Tibial nerve (tissue), 4 donors: ENCODE measurements around the gene SEMA6A. TPM values are rescaled to one million over a fixed set of nuclear protein-coding genes. Genes with fewer than 3 reads are reported as not detected.

Source experiments
- DNase-seq, 2 donors: peaks; one replicate each; pipeline ENCODE4 v3.0.0-alpha.2; 2019; ENCODE audit warnings: low spot score in 2 of 2
- H3K27ac ChIP-seq, 4 donors: fragments of 200-600 bp; sonication (generic) in 3 of 4; one replicate each; pipeline ENCODE4 v1.5.1; 2017 to 2019; ENCODE audit warnings: mild to moderate bottlenecking in 1 of 4
- H3K27me3 ChIP-seq, 2 donors: fragments of 200-600 bp; sonication (generic) in 1 of 2; one replicate each; pipeline versions ENCODE4 v1.5.1 to v1.6.0; 2017 to 2019
- H3K36me3 ChIP-seq, 3 donors: fragments of 200-600 bp; sonication (generic); one replicate each; pipeline ENCODE4 v1.5.1; 2018 to 2019
- H3K4me1 ChIP-seq, 4 donors: fragments of 200-600 bp; sonication (generic) in 3 of 4; one replicate each; pipeline ENCODE4 v1.5.1; 2017 to 2019
- H3K4me3 ChIP-seq, 4 donors: fragments of 200-600 bp; sonication (generic) in 3 of 4; one replicate each; pipeline ENCODE4 v1.5.1; 2017 to 2019; ENCODE audit warnings: mild to moderate bottlenecking in 1 of 4, moderate library complexity in 1 of 4
- H3K9me3 ChIP-seq, 4 donors: fragments of 200-600 bp; sonication (generic) in 3 of 4; one replicate each; pipeline ENCODE4 v1.5.1; 2017 to 2019
- CTCF ChIP-seq, 5 experiments: fragments of 200-600 bp in 3 of 5; fragments of 450-650 bp in 2 of 5; sonication (generic) in 3 of 5; IDR thresholded peaks; one replicate each; pipeline ENCODE4 v1.5.1; 2016 to 2019; ENCODE audit warnings: antibody characterized with exemption in 5 of 5, mild to moderate bottlenecking in 3 of 5, moderate library complexity in 2 of 5
- EP300 ChIP-seq, 2 donors: sonication (generic); formaldehyde crosslinking; IDR thresholded peaks; one replicate each; pipeline ENCODE4 v1.6.1; 2017; ENCODE audit warnings: antibody characterized with exemption in 2 of 2, mild to moderate bottlenecking in 1 of 2
- POLR2A ChIP-seq, 2 donors: fragments of 450-650 bp; IDR thresholded peaks; one replicate each; pipeline ENCODE4 v1.6.1; 2017; ENCODE audit warnings: antibody characterized with exemption in 2 of 2, mild to moderate bottlenecking in 2 of 2, moderate library complexity in 2 of 2
- WGBS, 2 donors: methylation state at CpG; one replicate each; pipeline ENCODE4 v1.1.5; 2018; 5-methylcytosine and 5-hydroxymethylcytosine counted together
- total RNA-seq, 4 donors: library from RNA; depleted of rRNA; stranded (reverse); fragments of >200 nt; gene quantifications; one replicate each; pipeline ENCODE4 v1.1.0, GENCODE V29; 2016

The SEMA6A gene
- total RNA-seq, 4 donors from 2014 or later: 13.6 to 25.1 (median 21.4) TPM

- H3K27ac ChIP-seq: no peak overlapping the region
- no peak for DNase-seq
- 88 to 91% methylated on average over 5 of the region's 5 CpGs for WGBS, 2 donors
- H3K9me3 ChIP-seq: no peaks in the 10 kb centered on the region
- H3K27me3 ChIP-seq: no peaks in the 10 kb centered on the region
- H3K4me3 ChIP-seq: no peak overlapping the region
- peaks cover 0 to 9% (median 0%) of the 10 kb centered on the region in 3 donors for H3K36me3 ChIP-seq
- peaks cover 0 to 7% (median 4%) of the 10 kb centered on the region in 4 donors for H3K4me1 ChIP-seq
- TF ChIP-seq POLR2A (IDR thresholded peaks at IDR 0.05) (no peak), EP300 (IDR thresholded peaks at IDR 0.05) (no peak), CTCF (IDR thresholded peaks at IDR 0.05) (no peak)
Measured at GRCh38 chr5:116436674-116437350, 137.8 kb downstream of the SEMA6A start.

GRCh38 chr5:116428966-116429365 is 145.7 kb downstream of the SEMA6A start:
- DNase-seq: no peak
- Histone ChIP-seq H3K36me3 (peaks cover 0 to 3% (median 0%) of the 10 kb centered on the region in 3 donors), H3K27ac (no peak overlapping the region), H3K4me3 (no peak overlapping the region), H3K27me3 (no peaks in the 10 kb centered on the region), H3K9me3 (no peaks in the 10 kb centered on the region), H3K4me1 (no peaks in the 10 kb centered on the region)
- 43 to 50% methylated on average over 2 of the region's 2 CpGs for WGBS, 2 donors
- TF ChIP-seq EP300 (IDR thresholded peaks at IDR 0.05) (no peak), CTCF (IDR thresholded peaks at IDR 0.05) (no peak), POLR2A (IDR thresholded peaks at IDR 0.05) (no peak)

GRCh38 chr5:116428413-116428812 is 146.2 kb downstream of the SEMA6A start:
- H3K27ac ChIP-seq: no peak overlapping the region
- TF ChIP-seq CTCF (IDR thresholded peaks at IDR 0.05): no peak
- no peak for TF ChIP-seq EP300 (IDR thresholded peaks at IDR 0.05)
- TF ChIP-seq POLR2A (IDR thresholded peaks at IDR 0.05): no peak
- H3K4me1 ChIP-seq: no peaks in the 10 kb centered on the region
- H3K9me3 ChIP-seq: no peaks in the 10 kb centered on the region
- no peak overlapping the region for H3K4me3 ChIP-seq
- no peaks in the 10 kb centered on the region for H3K27me3 ChIP-seq
- WGBS, 2 donors: 89 to 93% methylated on average over 2 of the region's 2 CpGs
- no peak for DNase-seq
- peaks cover 0 to 7% (median 0%) of the 10 kb centered on the region in 3 donors for H3K36me3 ChIP-seq

- no peaks in the 10 kb centered on the region for H3K4me1 ChIP-seq
- WGBS, 2 donors: 54 to 56% methylated on average over 2 of the region's 2 CpGs
- TF ChIP-seq POLR2A (IDR thresholded peaks at IDR 0.05): no peak
- no peak for TF ChIP-seq EP300 (IDR thresholded peaks at IDR 0.05)
- TF ChIP-seq CTCF (IDR thresholded peaks at IDR 0.05): no peak
Measured at GRCh38 chr5:116424951-116425350, 149.7 kb downstream of the SEMA6A start.

GRCh38 chr5:116424258-116424615 is 150.4 kb downstream of the SEMA6A start:
- DNase-seq: no peak
- TF ChIP-seq CTCF (IDR thresholded peaks at IDR 0.05) (no peak), POLR2A (IDR thresholded peaks at IDR 0.05) (no peak), EP300 (IDR thresholded peaks at IDR 0.05) (no peak)
- Histone ChIP-seq H3K4me1 (no peaks in the 10 kb centered on the region), H3K36me3 (peaks cover 0 to 9% (median 0%) of the 10 kb centered on the region in 3 donors), H3K27ac (no peak overlapping the region), H3K4me3 (no peak overlapping the region), H3K9me3 (no peaks in the 10 kb centered on the region), H3K27me3 (no peaks in the 10 kb centered on the region)
- 91 to 97% methylated on average over 4 of the region's 4 CpGs for WGBS, 2 donors

More at GRCh38 chr5:116424951-116425350, 149.7 kb downstream of the SEMA6A start:
- Histone ChIP-seq H3K27ac (no peak overlapping the region), H3K4me3 (no peak overlapping the region), H3K9me3 (no peaks in the 10 kb centered on the region), H3K27me3 (no peaks in the 10 kb centered on the region), H3K36me3 (peaks cover 0 to 9% (median 0%) of the 10 kb centered on the region in 3 donors)
- no peak for DNase-seq
